GM23338 (cell line): ENCODE results near the gene CHCHD3.

Source experiments
- CREB1 ChIP-seq: fragments of 250-450 bp; sonication (Bioruptor Pico); IDR thresholded peaks from 2 replicates; pipeline ENCODE4 v1.5.0; 2020; ENCODE audit warnings: low read depth, mild to moderate bottlenecking, moderate library complexity
- CTCF ChIP-seq, 2 experiments: fragments of 200-600 bp in 1 of 2; sonication (generic) in 1 of 2; conservative IDR thresholded peaks; 2 replicates each; pipeline versions ENCODE4 v1.5.1 to v1.6.1; 2016 to 2017; ENCODE audit warnings: antibody characterized with exemption in 2 of 2, low read depth in 2 of 2, mild to moderate bottlenecking in 2 of 2, moderate library complexity in 1 of 2
- EZH2 ChIP-seq: fragments of 200-600 bp; sonication (generic); IDR thresholded peaks from one replicate; pipeline ENCODE4 v1.8.0; 2017; ENCODE audit warnings: antibody characterized with exemption, mild to moderate bottlenecking, low read depth; ENCODE audit not compliant: unreplicated experiment
- EZH2phosphoT487 ChIP-seq: fragments of 200-600 bp; sonication (generic); IDR thresholded peaks from one replicate; pipeline ENCODE4 v1.8.1; 2018; ENCODE audit warnings: antibody characterized with exemption; ENCODE audit not compliant: unreplicated experiment
- POLR2AphosphoS5 ChIP-seq: IDR thresholded peaks from 2 replicates; pipeline ENCODE4 v1.6.1; 2016; ENCODE audit warnings: antibody characterized with exemption, low read depth

GRCh38 chr7:133126422-133126821, 44.5 kb upstream of the CHCHD3 start:
- no peak for TF ChIP-seq CTCF (conservative IDR thresholded peaks at IDR 0.05; ENCODE audit: low read depth in 2 of 2)
- no peak for TF ChIP-seq CREB1
- TF ChIP-seq POLR2AphosphoS5 = no peak
- TF ChIP-seq EZH2 = no peak
- no peak for TF ChIP-seq EZH2phosphoT487
